ENCODE data around the gene SLC25A27.

DNA sequence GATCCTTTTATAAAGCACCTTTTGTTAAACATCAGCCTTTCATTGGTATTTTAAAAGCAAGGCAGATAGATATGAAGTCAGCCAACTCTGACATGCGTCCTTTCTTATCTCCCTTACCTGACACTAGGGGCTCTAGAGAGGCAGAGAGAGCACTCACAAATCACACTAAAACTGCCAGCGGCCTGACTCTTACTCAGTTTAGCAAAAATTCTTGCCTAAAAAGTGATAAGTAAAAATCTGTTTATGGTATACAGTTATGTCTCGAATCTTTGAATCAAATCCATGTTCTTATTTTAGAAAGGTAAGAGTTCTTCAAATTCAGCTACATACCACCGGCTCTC, 24.5 kb downstream of the SLC25A27 start:
- TF ChIP-seq, protein P1, sequence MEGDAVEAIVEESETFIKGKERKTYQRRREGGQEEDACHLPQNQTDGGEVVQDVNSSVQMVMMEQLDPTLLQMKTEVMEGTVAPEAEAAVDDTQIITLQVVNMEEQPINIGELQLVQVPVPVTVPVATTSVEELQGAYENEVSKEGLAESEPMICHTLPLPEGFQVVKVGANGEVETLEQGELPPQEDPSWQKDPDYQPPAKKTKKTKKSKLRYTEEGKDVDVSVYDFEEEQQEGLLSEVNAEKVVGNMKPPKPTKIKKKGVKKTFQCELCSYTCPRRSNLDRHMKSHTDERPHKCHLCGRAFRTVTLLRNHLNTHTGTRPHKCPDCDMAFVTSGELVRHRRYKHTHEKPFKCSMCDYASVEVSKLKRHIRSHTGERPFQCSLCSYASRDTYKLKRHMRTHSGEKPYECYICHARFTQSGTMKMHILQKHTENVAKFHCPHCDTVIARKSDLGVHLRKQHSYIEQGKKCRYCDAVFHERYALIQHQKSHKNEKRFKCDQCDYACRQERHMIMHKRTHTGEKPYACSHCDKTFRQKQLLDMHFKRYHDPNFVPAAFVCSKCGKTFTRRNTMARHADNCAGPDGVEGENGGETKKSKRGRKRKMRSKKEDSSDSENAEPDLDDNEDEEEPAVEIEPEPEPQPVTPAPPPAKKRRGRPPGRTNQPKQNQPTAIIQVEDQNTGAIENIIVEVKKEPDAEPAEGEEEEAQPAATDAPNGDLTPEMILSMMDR (conservative IDR thresholded peaks at IDR 0.05; ENCODE audit: low read depth, low read length): 0 out of 2 replicates have a peak, but pooled peaks have one; percentile 4
- TF ChIP-seq RAD21 (IDR thresholded peaks at IDR 0.05; ENCODE audit: low read length): no peak
- TF ChIP-seq USF2 (IDR thresholded peaks at IDR 0.05; ENCODE audit: low read depth, low read length): no peak
- TF ChIP-seq POLR2A (IDR thresholded peaks at IDR 0.05; ENCODE audit: low read depth, low read length): no peak
- no peak for TF ChIP-seq ELK1 (IDR thresholded peaks at IDR 0.05; ENCODE audit: borderline replicate concordance, low read depth, low read length)
- TF ChIP-seq RCOR1 (IDR thresholded peaks at IDR 0.05; ENCODE audit: insufficient replicate concordance, low read length): no peak
- TF ChIP-seq CEBPB (IDR thresholded peaks at IDR 0.05; ENCODE audit: low read depth, low read length): no peak

Data from IMR-90 (cell line).